ENCODE data around the gene PLBD2. TPM values are rescaled to one million over a fixed set of nuclear protein-coding genes. Genes with fewer than 3 reads are reported as not detected.

The PLBD2 gene
- total and polyA plus RNA-seq, 9 of the 15 experiments (the other 6 are each of a cell fraction or from before 2014, with no cell fraction given): 2.4 to 37.4 (median 6.0) TPM

DNA sequence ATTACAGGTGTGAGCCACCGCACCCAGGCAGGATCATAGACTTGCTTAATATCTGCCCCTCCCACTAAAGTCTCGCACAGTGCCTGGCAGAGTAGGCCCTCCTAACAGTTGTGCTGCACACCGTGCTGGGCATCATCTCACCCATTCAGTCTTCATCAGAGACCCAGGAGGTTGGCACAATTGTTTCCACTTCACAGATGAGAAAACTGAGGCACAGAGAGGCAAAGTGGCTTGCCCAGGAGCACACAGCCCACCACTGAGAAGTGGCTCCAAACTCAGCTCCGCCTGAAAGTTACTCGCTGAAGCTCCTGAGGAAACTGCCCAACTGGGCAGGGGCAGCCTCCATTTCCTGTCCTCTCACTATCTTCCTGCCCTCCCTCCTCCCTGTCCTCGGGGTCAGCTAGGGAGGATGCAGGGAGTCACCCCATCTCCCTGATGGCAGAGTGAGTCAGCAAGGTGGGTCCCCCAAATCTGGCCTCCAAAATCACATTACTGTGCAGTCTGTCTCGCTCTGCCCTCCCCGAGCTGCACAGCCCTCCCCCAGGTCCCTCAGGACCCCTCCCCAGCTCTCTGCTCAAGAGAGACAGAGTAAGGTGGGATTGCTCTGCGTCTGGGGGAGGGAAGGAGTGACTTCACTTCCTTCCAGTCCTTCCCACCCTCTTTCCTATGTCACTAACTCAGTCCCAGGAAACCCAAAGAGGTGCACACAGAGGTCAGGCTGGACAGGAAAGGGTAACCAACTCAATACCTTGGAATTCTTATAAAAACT lies 29.2 kb upstream of the PLBD2 start (continued):
- TF ChIP-seq CHD7 (IDR thresholded peaks at IDR 0.05; ENCODE audit: low read depth, low read length): no peak
- TF ChIP-seq ADNP (tag; IDR thresholded peaks at IDR 0.05): peak; percentile 58; the same call in 1 of the 2 replicates
- no peak for TF ChIP-seq ASH1L (IDR thresholded peaks at IDR 0.05; ENCODE audit: borderline replicate concordance, low read depth, partially characterized antibody)
- no peak for TF ChIP-seq ZNF512 (tag; IDR thresholded peaks at IDR 0.05)
- TF ChIP-seq ZNF263 (CRISPR knock-in tag; IDR thresholded peaks at IDR 0.05; ENCODE audit: borderline replicate concordance): no peak
- TF ChIP-seq, protein P1, sequence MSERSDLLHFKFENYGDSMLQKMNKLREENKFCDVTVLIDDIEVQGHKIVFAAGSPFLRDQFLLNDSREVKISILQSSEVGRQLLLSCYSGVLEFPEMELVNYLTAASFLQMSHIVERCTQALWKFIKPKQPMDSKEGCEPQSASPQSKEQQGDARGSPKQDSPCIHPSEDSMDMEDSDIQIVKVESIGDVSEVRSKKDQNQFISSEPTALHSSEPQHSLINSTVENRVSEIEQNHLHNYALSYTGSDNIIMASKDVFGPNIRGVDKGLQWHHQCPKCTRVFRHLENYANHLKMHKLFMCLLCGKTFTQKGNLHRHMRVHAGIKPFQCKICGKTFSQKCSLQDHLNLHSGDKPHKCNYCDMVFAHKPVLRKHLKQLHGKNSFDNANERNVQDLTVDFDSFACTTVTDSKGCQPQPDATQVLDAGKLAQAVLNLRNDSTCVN (CRISPR knock-in tag; IDR thresholded peaks at IDR 0.05): no peak
- no peak for TF ChIP-seq ZNF165 (CRISPR knock-in tag; IDR thresholded peaks at IDR 0.05; ENCODE audit: borderline replicate concordance)
- no peak for TF ChIP-seq CXXC5 (CRISPR knock-in tag; IDR thresholded peaks at IDR 0.05)
- TF ChIP-seq TCF7 (IDR thresholded peaks at IDR 0.05; ENCODE audit: borderline replicate concordance): no peak
- TF ChIP-seq KDM1A (IDR thresholded peaks at IDR 0.05): peak; percentile 12 to 32; a peak in 1 of 4 replicates
- TF ChIP-seq POLR2B (IDR thresholded peaks at IDR 0.05; ENCODE audit: low read depth, partially characterized antibody): no peak
- no peak for TF ChIP-seq SMAD2 (IDR thresholded peaks at IDR 0.05; ENCODE audit: low read depth, low read length)

Data from K562 (cell line).